Measurements from ENCODE around the gene SNX14.

SNX14 gene

GRCh38 chr6:85469276-85470022, 124.2 kb downstream of the SNX14 start:
- no peak for TF ChIP-seq CTCF (IDR thresholded peaks at IDR 0.05; ENCODE audit: poor library complexity, severe bottlenecking)
- peak overlapping the region; percentile 31 for H3K27ac ChIP-seq (ENCODE audit: poor library complexity, severe bottlenecking)
- no peak for ATAC-seq (ENCODE audit: low read depth)
- H3K4me1 ChIP-seq (ENCODE audit: insufficient read depth, poor library complexity, severe bottlenecking): peaks cover 36% of the 10 kb centered on the region
- H3K36me3 ChIP-seq (ENCODE audit: low read depth): peaks cover 7% of the 10 kb centered on the region
- no peak for DNase-seq (ENCODE audit: low spot score)
- no peak overlapping the region for H3K4me3 ChIP-seq (ENCODE audit: severe bottlenecking)
- no peaks in the 10 kb centered on the region for H3K27me3 ChIP-seq (ENCODE audit: insufficient read depth, poor library complexity, severe bottlenecking)
- no peaks in the 10 kb centered on the region for H3K9me3 ChIP-seq (ENCODE audit: severe bottlenecking)

GRCh38 chr6:85468326-85468725, 125.3 kb downstream of the SNX14 start:
- no peak for TF ChIP-seq CTCF (IDR thresholded peaks at IDR 0.05; ENCODE audit: poor library complexity, severe bottlenecking)
- H3K27ac ChIP-seq (ENCODE audit: poor library complexity, severe bottlenecking): peak overlapping the region; percentile 31
- peaks cover 7% of the 10 kb centered on the region for H3K36me3 ChIP-seq (ENCODE audit: low read depth)
- no peaks in the 10 kb centered on the region for H3K9me3 ChIP-seq (ENCODE audit: severe bottlenecking)
- DNase-seq (ENCODE audit: low spot score): no peak
- ATAC-seq (ENCODE audit: low read depth): no peak
- H3K4me3 ChIP-seq (ENCODE audit: severe bottlenecking): no peak overlapping the region
- H3K27me3 ChIP-seq (ENCODE audit: insufficient read depth, poor library complexity, severe bottlenecking): no peaks in the 10 kb centered on the region
- peaks cover 41% of the 10 kb centered on the region for H3K4me1 ChIP-seq (ENCODE audit: insufficient read depth, poor library complexity, severe bottlenecking)

- no peak for DNase-seq (ENCODE audit: low spot score)
- H3K27me3 ChIP-seq (ENCODE audit: insufficient read depth, poor library complexity, severe bottlenecking): no peaks in the 10 kb centered on the region
- TF ChIP-seq CTCF (IDR thresholded peaks at IDR 0.05; ENCODE audit: poor library complexity, severe bottlenecking): no peak
- no peak for ATAC-seq (ENCODE audit: low read depth)
- H3K4me1 ChIP-seq (ENCODE audit: insufficient read depth, poor library complexity, severe bottlenecking): peaks cover 50% of the 10 kb centered on the region
- H3K4me3 ChIP-seq (ENCODE audit: severe bottlenecking): no peak overlapping the region
- no peaks in the 10 kb centered on the region for H3K9me3 ChIP-seq (ENCODE audit: severe bottlenecking)
- H3K27ac ChIP-seq (ENCODE audit: poor library complexity, severe bottlenecking): peak overlapping the region; percentile 99
- peaks cover 7% of the 10 kb centered on the region for H3K36me3 ChIP-seq (ENCODE audit: low read depth)
Measured at GRCh38 chr6:85465762-85466161, 127.9 kb downstream of the SNX14 start.

- no peak overlapping the region for H3K4me3 ChIP-seq (ENCODE audit: severe bottlenecking)
- H3K36me3 ChIP-seq (ENCODE audit: low read depth): peaks cover 7% of the 10 kb centered on the region
- ATAC-seq (ENCODE audit: low read depth): peak; percentile 63
- H3K27ac ChIP-seq (ENCODE audit: poor library complexity, severe bottlenecking): peak overlapping the region; percentile 99
- H3K9me3 ChIP-seq (ENCODE audit: severe bottlenecking): no peaks in the 10 kb centered on the region
- peak; percentile 72 for DNase-seq (ENCODE audit: low spot score)
- H3K4me1 ChIP-seq (ENCODE audit: insufficient read depth, poor library complexity, severe bottlenecking): peaks cover 60% of the 10 kb centered on the region
- TF ChIP-seq CTCF (IDR thresholded peaks at IDR 0.05; ENCODE audit: poor library complexity, severe bottlenecking): no peak
- H3K27me3 ChIP-seq (ENCODE audit: insufficient read depth, poor library complexity, severe bottlenecking): no peaks in the 10 kb centered on the region
Measured at GRCh38 chr6:85464722-85465150, 128.9 kb downstream of the SNX14 start.

GRCh38 chr6:85464260-85464644, 129.4 kb downstream of the SNX14 start:
- no peaks in the 10 kb centered on the region for H3K27me3 ChIP-seq (ENCODE audit: insufficient read depth, poor library complexity, severe bottlenecking)
- no peaks in the 10 kb centered on the region for H3K9me3 ChIP-seq (ENCODE audit: severe bottlenecking)
- ATAC-seq (ENCODE audit: low read depth) (peak; percentile 78), DNase-seq (ENCODE audit: low spot score) (peak; percentile 89)
- peaks cover 7% of the 10 kb centered on the region for H3K36me3 ChIP-seq (ENCODE audit: low read depth)
- no peak overlapping the region for H3K4me3 ChIP-seq (ENCODE audit: severe bottlenecking)
- peaks cover 65% of the 10 kb centered on the region for H3K4me1 ChIP-seq (ENCODE audit: insufficient read depth, poor library complexity, severe bottlenecking)
- H3K27ac ChIP-seq (ENCODE audit: poor library complexity, severe bottlenecking): peak overlapping the region; percentile 99
- no peak for TF ChIP-seq CTCF (IDR thresholded peaks at IDR 0.05; ENCODE audit: poor library complexity, severe bottlenecking)

Measured in RWPE2 (cell line).